AG08395 (cell line): ENCODE results near the gene WBP2.
"Not testable (repeated sequence)": the region's sequence is repeated elsewhere in the genome, so short reads cannot be mapped to it uniquely, and the experiment has no call there.

Source experiments
- DNase-seq: peaks from one replicate; pipeline ENCODE4 v3.0.0; 2012; ENCODE audit warnings: mixed read lengths, low spot score

WBP2 gene

GRCh38 chr17:75888484-75888883 lies 33.3 kb upstream of the WBP2 start:
- no peak for DNase-seq

GRCh38 chr17:75885860-75886259 lies 30.7 kb upstream of the WBP2 start:
- not testable (repeated sequence) for DNase-seq

- DNase-seq: no peak
Measured at GRCh38 chr17:75885431-75885830, 30.3 kb upstream of the WBP2 start.

GRCh38 chr17:75881678-75882454 lies 26.7 kb upstream of the WBP2 start:
- DNase-seq: no peak

- DNase-seq: no peak
Measured at GRCh38 chr17:75880266-75880665, 25.1 kb upstream of the WBP2 start.

GRCh38 chr17:75878174-75878998 lies 23.3 kb upstream of the WBP2 start, which contains the start of gene TRIM47:
Gene TRIM47 (minus strand): TSS chr17:75878581. CDS start chr17:75878548, 33 bp downstream.
- peak; percentile 60 for DNase-seq

- DNase-seq: peak; percentile 58
Measured at GRCh38 chr17:75877752-75878173, 22.6 kb upstream of the WBP2 start.

- DNase-seq: peak; percentile 91
Measured at GRCh38 chr17:75876938-75877751, 22.0 kb upstream of the WBP2 start.

- no peak for DNase-seq
Measured at GRCh38 chr17:75876190-75876937, 21.2 kb upstream of the WBP2 start.

- no peak for DNase-seq
Measured at GRCh38 chr17:75875940-75876189, 20.7 kb upstream of the WBP2 start.

- DNase-seq: no peak
Measured at GRCh38 chr17:75875182-75875939, 20.2 kb upstream of the WBP2 start.

GRCh38 chr17:75874323-75875181 lies 19.4 kb upstream of the WBP2 start:
- no peak for DNase-seq

GRCh38 chr17:75873587-75874322 lies 18.6 kb upstream of the WBP2 start:
- no peak for DNase-seq

GRCh38 chr17:75872434-75873351 lies 17.6 kb upstream of the WBP2 start:
- DNase-seq: peak; percentile 88

GRCh38 chr17:75870228-75870627 lies 15.1 kb upstream of the WBP2 start:
- not testable (repeated sequence) for DNase-seq

- peak; percentile 63 for DNase-seq
Measured at GRCh38 chr17:75869282-75870141, 14.4 kb upstream of the WBP2 start.

GRCh38 chr17:75868730-75869281 lies 13.7 kb upstream of the WBP2 start:
- DNase-seq: not testable (repeated sequence)
